COLO668 (cell line): ENCODE data around the gene FRMD4B.
"Not testable (repeated sequence)": the region's sequence is repeated elsewhere in the genome, so short reads cannot be mapped to it uniquely, and the experiment has no call there.

ENCODE experiments used
- DNase-seq: peaks from one replicate; lab custom pipeline; 2025; ENCODE audit not compliant: unreplicated experiment; lab: John Stamatoyannopoulos, UW

The FRMD4B gene

GRCh38 chr3:69324362-69325025, 61.4 kb downstream of the FRMD4B start:
- no peak for DNase-seq

- DNase-seq: no peak
These were observed 61.9 kb downstream of the FRMD4B start for GRCh38 chr3:69323941-69324340.

GRCh38 chr3:69322512-69322911, 63.4 kb downstream of the FRMD4B start:
- DNase-seq: not testable (repeated sequence)

- DNase-seq: no peak
These were observed 63.8 kb downstream of the FRMD4B start for GRCh38 chr3:69322158-69322509.

GRCh38 chr3:69321301-69322157, 64.4 kb downstream of the FRMD4B start:
- DNase-seq: no peak

GRCh38 chr3:69320871-69321271, 65.0 kb downstream of the FRMD4B start:
- DNase-seq: no peak

- DNase-seq: no peak
These were observed 66.2 kb downstream of the FRMD4B start for GRCh38 chr3:69319652-69320051.

GRCh38 chr3:69318410-69318809, 67.5 kb downstream of the FRMD4B start:
- DNase-seq: no peak

GRCh38 chr3:69313251-69313650, 72.6 kb downstream of the FRMD4B start:
- no peak for DNase-seq

- DNase-seq: no peak
These were observed 76.1 kb downstream of the FRMD4B start for GRCh38 chr3:69309814-69310213.

- DNase-seq: peak; percentile 42
These were observed 79.4 kb downstream of the FRMD4B start for GRCh38 chr3:69306239-69307185.

- no peak for DNase-seq
These were observed 80.9 kb downstream of the FRMD4B start for GRCh38 chr3:69305011-69305410.

GRCh38 chr3:69304396-69304795, 81.5 kb downstream of the FRMD4B start:
- no peak for DNase-seq

- no peak for DNase-seq
These were observed 85.6 kb downstream of the FRMD4B start for GRCh38 chr3:69300296-69300695.

- DNase-seq: no peak
These were observed 86.5 kb downstream of the FRMD4B start for GRCh38 chr3:69299344-69299743.

GRCh38 chr3:69297501-69297900, 88.4 kb downstream of the FRMD4B start:
- DNase-seq: no peak

- DNase-seq: no peak
These were observed 88.9 kb downstream of the FRMD4B start for GRCh38 chr3:69296995-69297394.

- no peak for DNase-seq
These were observed 91.7 kb downstream of the FRMD4B start for GRCh38 chr3:69294014-69294766.

- DNase-seq: no peak
These were observed 92.8 kb downstream of the FRMD4B start for GRCh38 chr3:69292959-69293574.

GRCh38 chr3:69292185-69292584, 93.7 kb downstream of the FRMD4B start:
- no peak for DNase-seq
